Epithelial cell of proximal tubule (primary cell): ENCODE results near the gene OR52B4. TPM values are rescaled to one million over a fixed set of nuclear protein-coding genes. Genes with fewer than 3 reads are reported as not detected.
"Not testable (repeated sequence)": the region's sequence is repeated elsewhere in the genome, so short reads cannot be mapped to it uniquely, and the experiment has no call there.

ENCODE experiments used
- DNase-seq: peaks from one replicate; pipeline ENCODE4 v3.0.0-alpha.2; 2011; ENCODE audit warnings: low read depth
- H3K4me3 ChIP-seq: 2 replicates; pipeline ENCODE4 v1.5.1; 2011; ENCODE audit warnings: low read depth, mild to moderate bottlenecking, low read length
- total RNA-seq: library from RNA; depleted of rRNA; stranded (reverse); fragments of >200 nt; gene quantifications from 2 replicates; pipeline ENCODE4 v1.2.3, GENCODE V29; 2015
- TF ChIP-seq, protein P1 (sequence below): conservative IDR thresholded peaks from 2 replicates; pipeline ENCODE4 v1.5.1; 2012; ENCODE audit warnings: low read depth, mild to moderate bottlenecking, low read length

The OR52B4 gene
- total RNA-seq, 1 donor from 2014 or later = not detected

DNA sequence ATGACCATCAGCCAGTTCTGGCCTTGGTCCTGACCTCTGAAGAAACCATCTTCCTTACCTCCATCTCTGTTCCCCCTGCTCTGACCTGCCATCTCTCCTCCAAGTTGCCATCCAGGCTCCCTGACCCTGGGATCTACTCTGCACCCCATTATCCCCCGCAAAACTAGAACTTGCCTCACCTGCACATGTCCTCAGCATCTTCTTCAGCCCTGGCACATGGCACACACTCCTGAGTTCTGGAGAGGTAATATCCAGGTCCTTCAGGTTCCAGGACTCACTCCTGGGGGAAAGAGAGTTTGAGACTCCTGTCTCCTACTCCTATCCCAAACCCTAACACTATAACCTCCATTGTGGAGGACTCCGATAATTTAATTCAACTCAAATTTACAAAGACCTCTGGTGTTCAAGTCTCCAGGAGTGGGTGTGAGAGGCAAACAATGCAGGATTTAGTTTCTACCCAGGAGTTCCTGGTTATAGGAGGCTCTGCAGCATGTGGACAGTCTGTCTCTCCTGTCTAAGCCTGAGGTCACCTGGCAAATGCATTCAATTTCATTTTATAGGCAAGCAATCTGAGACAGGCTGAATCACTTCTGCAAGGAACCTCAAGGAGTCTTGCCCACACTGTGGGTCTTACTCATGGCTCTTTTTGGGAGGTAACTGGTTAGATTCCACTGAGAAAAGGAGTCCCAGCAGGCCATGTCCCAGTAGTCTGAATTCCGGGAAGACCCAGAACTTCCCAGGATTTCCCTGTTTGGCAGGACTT lies 18.0 kb upstream of the OR52B4 start:
- no peak overlapping the region for H3K4me3 ChIP-seq
- TF ChIP-seq, protein P1, sequence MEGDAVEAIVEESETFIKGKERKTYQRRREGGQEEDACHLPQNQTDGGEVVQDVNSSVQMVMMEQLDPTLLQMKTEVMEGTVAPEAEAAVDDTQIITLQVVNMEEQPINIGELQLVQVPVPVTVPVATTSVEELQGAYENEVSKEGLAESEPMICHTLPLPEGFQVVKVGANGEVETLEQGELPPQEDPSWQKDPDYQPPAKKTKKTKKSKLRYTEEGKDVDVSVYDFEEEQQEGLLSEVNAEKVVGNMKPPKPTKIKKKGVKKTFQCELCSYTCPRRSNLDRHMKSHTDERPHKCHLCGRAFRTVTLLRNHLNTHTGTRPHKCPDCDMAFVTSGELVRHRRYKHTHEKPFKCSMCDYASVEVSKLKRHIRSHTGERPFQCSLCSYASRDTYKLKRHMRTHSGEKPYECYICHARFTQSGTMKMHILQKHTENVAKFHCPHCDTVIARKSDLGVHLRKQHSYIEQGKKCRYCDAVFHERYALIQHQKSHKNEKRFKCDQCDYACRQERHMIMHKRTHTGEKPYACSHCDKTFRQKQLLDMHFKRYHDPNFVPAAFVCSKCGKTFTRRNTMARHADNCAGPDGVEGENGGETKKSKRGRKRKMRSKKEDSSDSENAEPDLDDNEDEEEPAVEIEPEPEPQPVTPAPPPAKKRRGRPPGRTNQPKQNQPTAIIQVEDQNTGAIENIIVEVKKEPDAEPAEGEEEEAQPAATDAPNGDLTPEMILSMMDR = no peak
- DNase-seq = no peak

DNA sequence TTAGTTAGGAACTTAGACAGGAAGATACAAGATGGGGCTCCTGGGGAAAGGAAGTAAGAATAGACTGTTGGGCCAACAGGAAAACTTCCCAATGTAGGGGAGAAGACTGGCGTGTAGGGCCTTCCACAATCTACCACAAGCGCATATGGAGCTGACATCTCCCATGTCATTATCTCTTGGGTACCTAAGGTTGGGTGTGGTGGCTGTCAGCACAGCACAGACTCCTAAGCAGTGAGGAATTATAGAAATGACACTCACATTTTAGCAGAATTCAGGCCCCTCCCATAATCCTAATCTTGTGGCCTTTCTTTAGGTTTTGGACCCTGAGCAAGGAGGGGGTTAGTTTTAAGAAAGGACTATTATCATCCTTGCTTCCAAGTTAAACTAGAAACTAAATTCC lies 13.7 kb upstream of the OR52B4 start:
- TF ChIP-seq, protein P1 = no peak
- H3K4me3 ChIP-seq = no peak overlapping the region
- no peak for DNase-seq

DNA sequence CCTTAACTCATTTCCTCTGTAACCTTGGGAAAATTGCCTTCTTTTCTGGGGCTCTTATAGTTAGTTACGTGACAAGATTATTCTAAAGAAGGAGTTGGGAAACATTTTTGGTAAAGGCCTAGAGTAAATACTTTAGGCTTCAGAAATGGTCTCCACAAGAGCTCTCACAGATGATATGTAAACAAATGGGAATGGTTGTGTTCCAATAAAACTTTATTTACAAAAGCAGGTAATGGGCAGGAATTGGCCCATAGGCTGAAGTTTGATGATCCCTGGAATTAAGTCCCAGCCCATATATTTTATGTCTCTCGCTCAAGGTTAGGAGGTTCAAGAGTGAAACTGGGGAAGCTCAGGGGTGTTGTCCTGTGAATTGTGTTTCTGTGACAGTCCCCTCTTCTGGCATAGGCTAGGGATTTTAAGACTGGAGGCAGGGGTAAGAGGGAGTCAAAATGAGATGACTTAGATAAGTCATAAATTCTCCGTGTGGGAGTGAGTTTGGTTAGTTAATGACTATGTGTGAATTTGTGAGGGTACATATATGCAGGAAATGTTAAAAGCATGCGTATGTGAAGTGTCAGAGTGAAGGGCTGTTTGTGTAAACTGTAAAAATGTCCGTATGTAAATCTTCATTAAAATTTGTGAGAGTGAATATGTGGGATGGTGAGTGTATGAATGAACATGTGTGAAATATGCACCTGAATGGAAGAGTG lies 7.4 kb upstream of the OR52B4 start:
- H3K4me3 ChIP-seq = no peak overlapping the region
- TF ChIP-seq, protein P1 = no peak
- DNase-seq = no peak

DNA sequence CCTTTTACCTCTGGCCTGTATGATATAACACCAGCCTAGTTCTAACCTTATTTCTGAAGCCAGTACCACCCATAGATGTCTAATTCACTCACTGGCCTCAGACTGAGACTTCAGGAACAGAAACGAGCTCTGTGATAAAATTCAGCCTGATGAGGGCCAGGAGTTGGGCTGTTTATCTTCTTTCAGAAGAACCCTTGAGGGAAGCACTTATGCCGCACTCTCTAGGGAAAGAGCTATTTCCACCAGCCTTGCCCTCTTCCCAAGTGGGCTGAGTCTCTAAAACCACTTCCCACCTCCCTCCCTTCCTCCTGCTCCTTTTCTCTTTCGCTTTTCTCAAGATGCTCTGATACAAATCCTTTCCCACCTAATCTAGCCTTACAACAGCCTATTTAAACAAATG lies 2.0 kb upstream of the OR52B4 start:
- no peak overlapping the region for H3K4me3 ChIP-seq
- DNase-seq = no peak
- TF ChIP-seq, protein P1 = no peak

DNA sequence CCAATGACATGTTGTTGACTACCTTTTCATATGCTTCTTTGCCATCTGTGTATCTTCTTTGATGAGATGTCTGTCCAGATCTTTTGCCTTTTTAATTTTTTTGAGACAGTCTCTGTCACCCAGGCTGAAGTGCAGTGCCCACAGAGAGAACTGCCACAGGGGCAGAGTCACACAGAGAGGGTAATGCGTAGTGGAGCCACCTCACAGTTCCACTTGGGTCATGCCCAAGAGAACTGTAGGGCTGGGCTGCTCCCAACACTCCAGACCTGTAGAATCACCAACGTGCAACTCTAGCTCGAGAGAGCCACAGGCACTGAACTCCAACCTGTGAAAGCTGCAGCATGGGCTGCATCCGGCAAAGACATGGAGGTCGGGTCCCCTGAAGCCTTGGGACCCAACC lies 20.0 kb downstream of the OR52B4 start:
- not testable (repeated sequence) for DNase-seq, H3K4me3 ChIP-seq

DNA sequence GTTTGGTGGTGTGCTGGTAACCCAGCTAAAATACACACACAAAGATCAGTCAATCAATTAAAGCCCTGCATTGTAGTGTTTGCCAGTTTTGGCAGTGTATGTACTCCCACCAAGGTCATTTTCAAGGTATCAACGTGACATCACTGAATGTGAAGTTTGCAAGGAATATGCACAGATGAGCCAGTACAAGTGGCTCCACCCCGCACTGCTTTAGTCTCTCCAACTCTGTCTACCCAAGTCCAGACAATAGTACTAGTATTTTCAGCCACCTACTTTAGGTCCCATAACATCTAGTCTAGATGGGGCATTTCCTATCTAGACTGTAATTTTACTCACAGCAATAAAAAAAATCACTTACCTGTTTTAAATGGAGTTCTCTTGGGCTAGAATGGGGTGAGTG lies 22.8 kb downstream of the OR52B4 start:
- not testable (repeated sequence) for H3K4me3 ChIP-seq, DNase-seq

DNA sequence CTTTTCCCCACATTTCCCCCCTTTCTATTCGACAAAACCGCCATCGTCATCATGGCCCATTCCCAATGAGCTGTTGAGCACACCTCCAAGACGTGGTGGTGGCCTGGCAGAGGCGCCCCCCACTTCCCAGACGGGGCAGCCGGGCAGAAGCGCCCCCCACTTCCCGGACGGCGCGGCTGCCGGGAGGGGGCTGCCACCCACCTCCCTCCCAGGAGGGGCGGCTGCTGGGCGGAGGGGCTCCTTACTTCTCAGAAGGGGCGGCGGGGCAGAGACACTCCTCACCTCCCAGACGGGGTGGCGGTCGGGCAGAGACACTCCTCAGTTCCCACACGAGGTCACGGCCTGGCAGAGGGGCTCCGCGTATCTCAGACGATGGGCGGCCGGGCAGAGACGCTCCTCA lies 33.8 kb downstream of the OR52B4 start:
- DNase-seq, H3K4me3 ChIP-seq: not testable (repeated sequence)

Other genes starting within 250 kb of the OR52B4 start
- 18.3 and 24.2 TPM in 2 replicates for gene TRIM21, start 25.3 kb upstream of the OR52B4 start, total RNA-seq
- gene OR52K2, start 80.9 kb upstream of the OR52B4 start, total RNA-seq = not detected in 2 replicates
- gene OR52K1, start 114.3 kb upstream of the OR52B4 start, total RNA-seq = not detected in 2 replicates
- gene OR52M1, start 176.8 kb upstream of the OR52B4 start, total RNA-seq = not detected in 2 replicates
- gene OR52I2, start 213.4 kb upstream of the OR52B4 start, total RNA-seq = not detected in 2 replicates
- gene OR52I1, start 225.7 kb upstream of the OR52B4 start, total RNA-seq = not detected in 2 replicates
- 7.9 and 8.5 TPM in 2 replicates for gene TRIM68, start 239.8 kb upstream of the OR52B4 start, total RNA-seq